GM21423 (cell line): ENCODE measurements around the gene ASTN2.

Experiments used
- ATAC-seq: cut with Tn5 transposase; IDR thresholded peaks from one replicate; pipeline ENCODE4 v1.9.1; 2021; ENCODE audit warnings: mild to moderate bottlenecking, moderate library complexity; ENCODE audit not compliant: unreplicated experiment

Gene ASTN2

GRCh38 chr9:116555119-116555518 lies 859.7 kb downstream of the ASTN2 start:
- no peak for ATAC-seq

DNA sequence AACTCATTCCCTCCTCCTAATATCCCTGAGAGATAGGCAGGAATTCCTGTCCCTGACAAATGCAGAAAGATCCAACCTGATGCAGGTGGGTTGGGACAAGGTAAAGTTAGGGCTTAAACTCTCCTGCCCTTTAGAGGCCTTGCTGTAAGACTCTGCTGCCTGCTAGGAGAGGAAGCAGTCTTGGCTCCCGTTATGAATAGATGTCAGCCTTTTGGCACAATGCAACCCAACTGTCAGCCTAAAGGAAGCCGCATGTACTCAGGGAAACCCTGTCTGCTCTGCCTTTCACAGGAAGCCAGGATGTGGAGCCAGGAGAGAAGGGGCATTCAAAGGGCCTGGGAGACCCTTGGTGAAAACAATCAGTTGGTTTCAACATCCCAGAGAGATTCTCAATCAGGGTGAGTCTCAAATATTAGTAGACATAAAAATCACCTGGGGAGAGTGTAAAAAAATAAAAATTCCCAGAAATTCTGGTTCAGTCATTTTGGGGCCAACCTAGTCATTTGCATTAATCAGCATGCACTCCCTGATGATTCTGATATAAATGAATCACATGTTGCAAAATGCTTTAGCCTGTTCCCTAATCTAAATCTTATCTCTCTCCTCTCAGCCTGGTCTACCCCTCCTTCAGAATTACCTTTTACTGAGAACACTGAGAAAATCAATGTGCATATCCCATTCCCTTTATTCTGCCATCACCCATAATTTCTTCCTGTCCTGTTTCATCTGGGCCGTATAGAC lies 864.0 kb downstream of the ASTN2 start:
- ATAC-seq = no peak

DNA sequence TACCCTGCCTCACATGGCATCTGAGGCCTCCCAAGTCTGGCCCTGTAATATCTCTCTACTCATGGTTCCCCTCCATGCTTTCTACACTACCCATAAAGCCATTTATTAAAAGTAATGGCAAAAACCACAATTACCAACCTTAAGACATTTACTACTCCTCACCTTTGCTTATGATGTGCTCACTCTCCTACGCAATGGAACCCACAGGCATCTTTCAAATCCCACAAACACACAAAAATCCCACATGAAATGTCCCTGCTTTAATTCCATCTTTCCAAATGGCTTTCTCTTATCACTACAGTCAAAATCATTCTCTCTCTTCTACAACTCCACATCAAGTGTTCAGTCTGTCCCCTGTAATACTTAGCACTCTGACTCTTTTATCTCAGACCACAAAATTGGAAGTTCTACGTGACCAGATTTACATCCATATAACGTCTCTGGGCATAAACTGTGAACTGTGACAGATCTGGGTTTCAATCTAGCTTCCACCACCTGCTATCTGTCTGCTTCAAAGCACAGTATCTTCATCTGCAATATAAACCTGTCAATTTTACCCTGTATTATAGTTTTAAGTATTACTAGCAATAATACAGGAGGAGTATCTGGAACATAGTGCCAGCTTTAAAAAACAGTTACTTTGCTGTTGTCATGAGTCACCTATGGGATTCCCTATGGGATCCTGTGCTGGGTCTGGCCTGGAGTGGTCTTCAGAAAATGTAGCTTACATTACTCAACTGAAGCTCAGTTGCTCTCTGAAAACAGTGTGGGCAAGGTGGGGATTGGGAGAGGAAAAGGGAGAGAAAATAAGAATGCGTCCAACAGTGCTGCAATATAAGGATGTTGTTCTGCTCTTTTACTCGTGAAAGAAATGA lies 864.8 kb downstream of the ASTN2 start:
- no peak for ATAC-seq

- ATAC-seq = no peak
These were observed 865.7 kb downstream of the ASTN2 start for GRCh38 chr9:116549061-116549664.

DNA sequence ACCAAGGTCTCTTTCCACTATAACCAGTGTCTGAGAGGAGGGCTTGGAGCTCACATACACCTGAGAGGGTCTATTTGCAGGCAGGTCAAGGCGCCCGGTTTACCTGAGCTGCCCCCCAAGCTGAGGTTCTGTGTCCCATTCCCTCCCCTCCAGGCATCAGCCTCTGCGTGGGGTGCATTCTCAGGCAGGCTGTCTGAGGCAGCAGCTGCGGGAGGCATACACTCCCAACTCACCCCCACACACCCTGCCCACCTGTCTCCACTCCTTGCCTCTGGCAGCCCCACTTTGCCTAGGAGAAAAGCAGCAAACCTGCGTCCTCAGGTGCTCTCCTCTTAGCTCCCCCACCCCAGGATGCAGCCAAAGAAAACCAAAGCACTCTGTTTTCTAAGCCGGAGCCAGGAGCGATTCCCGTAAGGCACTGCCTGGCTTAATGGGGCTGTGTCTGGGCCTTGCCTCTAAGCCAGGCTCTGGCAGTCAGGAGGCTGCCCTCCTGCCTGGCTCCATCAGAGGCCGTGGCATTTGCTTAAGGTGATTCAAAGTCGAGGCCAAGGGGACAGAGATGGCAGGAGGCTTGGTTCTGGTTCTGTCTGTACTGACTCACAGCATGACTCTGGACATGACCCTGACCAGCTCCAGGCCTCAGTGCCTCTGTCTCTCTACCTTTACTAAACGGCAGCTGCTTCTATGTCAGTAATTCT lies 867.0 kb downstream of the ASTN2 start:
- ATAC-seq = no peak

DNA sequence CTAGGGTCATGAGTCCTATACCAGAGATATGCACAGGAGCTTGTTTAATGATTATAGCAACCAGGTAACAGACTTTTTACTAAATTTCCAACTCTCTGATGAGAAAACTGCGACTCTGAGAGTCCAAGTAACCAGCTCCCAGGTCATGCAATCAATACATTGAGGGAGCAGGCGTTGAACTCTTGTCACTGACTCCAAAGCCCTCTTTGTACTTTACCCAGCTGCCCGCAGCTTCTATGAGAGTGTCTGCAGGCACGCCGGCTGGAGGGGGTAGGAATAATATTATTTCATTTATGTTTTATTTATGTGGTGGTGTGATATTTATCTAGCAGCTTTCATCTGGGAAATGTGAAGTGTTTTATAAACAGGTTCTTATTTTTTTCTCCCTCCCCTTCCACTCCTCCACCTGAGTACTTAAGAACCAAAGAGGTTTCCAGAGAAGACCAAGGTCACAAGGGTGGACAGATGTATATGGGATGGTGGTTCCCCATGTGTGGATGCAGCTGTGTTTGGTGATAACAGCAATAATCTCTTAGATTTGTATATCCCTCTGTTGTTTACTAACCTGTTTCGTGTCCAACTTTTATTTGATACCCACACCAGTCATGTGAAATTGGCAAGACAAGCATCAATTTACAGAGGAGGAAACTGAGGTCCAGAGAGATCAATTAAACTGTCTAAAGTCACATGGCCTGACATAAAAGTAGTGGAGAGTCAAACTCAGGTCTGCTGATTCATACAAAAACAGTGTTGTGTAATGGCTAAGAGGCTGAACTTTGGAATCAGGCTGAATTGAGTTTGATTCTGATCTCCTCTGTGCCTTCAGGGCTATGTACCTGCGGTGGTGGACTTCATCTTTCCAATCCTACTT lies 867.9 kb downstream of the ASTN2 start:
- ATAC-seq = no peak

DNA sequence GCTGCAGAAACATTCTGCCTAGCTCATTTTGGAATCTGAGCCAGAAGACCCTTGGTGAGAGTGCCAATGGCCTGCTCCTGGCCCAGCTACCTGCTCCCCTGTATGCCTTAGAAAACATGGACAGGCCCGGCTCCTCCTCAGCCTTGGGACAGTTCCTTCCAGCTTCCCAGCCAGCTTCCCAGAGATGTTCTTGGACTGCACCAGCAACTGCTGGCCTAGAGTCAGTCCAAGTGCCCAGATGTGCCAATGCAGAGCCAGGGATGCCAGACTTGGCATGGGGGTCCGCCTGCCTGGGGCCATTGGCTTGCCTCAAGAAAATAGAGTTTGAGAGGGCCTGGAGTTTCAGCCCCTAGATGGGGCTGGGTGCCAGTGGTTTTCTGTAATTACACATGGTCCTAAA lies 870.0 kb downstream of the ASTN2 start:
- no peak for ATAC-seq

GRCh38 chr9:116543731-116544400 lies 871.0 kb downstream of the ASTN2 start:
- ATAC-seq = no peak

DNA sequence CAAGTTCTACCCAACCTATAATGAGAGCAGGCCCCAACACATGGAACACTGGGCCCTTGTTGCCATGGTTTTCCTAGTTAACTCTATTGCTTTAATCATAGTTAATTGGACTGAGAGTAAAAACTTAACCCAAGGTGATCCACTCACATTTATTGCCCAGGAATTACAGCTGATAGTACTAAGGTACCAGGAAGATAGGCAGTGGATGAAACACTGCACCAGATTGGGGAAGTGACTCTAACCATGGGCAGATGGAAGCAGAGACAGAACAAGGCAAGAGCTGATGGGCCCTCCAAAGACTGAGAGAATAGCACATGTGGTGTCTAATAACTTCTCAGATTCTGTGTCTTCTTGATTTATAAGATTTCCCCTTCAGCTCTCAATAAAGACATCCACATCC lies 873.5 kb downstream of the ASTN2 start:
- ATAC-seq = no peak

- no peak for ATAC-seq
These were observed 875.3 kb downstream of the ASTN2 start for GRCh38 chr9:116539549-116539948.

DNA sequence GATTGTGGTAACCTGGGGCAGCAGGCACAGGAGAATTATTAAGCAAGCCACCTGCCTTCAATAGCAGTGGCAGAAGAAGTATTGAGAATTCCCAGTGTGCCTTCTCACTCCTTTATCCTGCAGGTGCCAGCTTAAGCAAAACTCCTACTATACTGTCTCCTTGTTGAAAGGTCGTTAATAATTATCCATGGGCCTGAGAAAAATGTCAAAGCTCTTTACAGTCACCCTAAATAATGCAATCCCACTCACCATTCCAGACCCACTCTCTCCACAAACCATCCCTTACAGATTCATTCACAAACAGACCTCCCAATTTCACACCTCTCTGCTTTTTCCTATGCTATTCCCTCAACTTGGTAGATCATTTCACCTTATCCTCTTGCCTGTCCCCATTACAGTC lies 889.2 kb downstream of the ASTN2 start:
- no peak for ATAC-seq

GRCh38 chr9:116524778-116525470 lies 889.9 kb downstream of the ASTN2 start:
- no peak for ATAC-seq

- ATAC-seq = no peak
These were observed 894.6 kb downstream of the ASTN2 start for GRCh38 chr9:116520218-116520617.

DNA sequence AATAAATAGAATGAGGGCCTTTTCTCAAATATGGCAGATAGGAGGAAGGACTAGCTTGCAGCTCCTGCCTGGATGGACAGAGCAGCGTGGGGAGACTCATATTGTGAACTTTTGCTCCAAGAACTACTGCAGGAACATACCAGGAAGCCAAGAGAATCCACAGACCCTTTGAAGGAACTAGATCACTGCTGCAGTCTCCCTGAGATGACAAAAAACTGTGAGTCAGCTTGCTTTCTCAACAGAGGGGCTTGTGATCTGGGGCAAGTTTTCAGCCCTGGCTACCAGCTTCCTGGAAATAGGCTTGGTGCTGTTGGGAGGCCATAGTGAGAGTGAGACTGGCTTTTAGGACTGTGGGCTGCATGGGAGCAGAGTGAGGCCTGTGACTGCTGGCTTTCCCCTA lies 898.4 kb downstream of the ASTN2 start:
- no peak for ATAC-seq

- no peak for ATAC-seq
These were observed 899.3 kb downstream of the ASTN2 start for GRCh38 chr9:116515541-116515940.

DNA sequence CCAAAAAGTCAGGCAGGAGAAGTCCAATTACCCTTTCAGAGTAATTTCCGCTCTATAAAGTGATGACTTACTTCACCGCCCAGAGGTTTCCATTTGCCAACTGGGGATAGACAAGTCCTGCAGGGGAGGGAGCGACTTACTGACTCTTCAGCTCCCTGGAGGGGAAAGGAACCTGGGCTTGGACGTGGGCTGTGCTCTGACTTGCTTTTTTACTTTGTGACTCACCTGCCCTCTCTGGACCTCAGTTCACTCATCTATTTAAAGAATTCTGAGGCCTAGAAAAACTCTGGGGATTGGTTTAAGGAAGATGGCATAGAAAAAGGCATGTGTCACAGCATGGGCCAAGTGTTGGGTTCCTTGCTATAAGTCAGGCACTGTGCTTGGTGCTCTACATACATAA lies 908.2 kb downstream of the ASTN2 start:
- ATAC-seq = no peak

- peak; percentile 96 for ATAC-seq
These were observed 909.9 kb downstream of the ASTN2 start for GRCh38 chr9:116504893-116505480.

DNA sequence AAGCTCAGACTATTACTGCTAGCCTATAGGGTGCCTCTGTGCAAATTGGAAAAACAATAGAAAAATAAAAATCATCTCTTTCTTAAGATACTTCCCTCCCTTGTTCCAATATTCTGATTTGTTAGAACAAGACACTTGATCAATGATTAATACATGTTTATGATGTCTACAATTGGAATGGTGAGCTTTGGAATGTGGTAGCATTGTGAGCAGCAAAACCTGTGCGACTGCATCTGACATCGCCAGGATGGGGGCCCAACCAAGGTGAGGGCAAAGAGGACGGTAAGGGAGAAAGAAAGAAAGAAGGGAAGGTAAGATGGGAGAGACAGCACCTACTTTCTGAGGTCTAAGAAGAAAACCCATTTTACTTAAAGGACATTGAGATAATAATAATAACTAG lies 910.8 kb downstream of the ASTN2 start:
- no peak for ATAC-seq

- ATAC-seq = no peak
These were observed 912.1 kb downstream of the ASTN2 start for GRCh38 chr9:116502746-116503145.
